Fibroblast of lung (primary cell): ENCODE data around the gene TNRC6C.

ENCODE experiments used
- EZH2 ChIP-seq: IDR thresholded peaks from 2 replicates; pipeline ENCODE4 v1.5.1; 2012; ENCODE audit warnings: low read length, control low read depth, mild to moderate bottlenecking; ENCODE audit errors: missing control alignments
- TF ChIP-seq, protein P1 (sequence below), 2 donors: IDR thresholded peaks in 1 of 2; conservative IDR thresholded peaks in 1 of 2; 1 replicate in 1 of 2; 2 replicates in 1 of 2; pipeline ENCODE4 v1.5.1; 2011 to 2012; ENCODE audit warnings: low read length in 2 of 2, control low read depth in 1 of 2, inconsistent platforms in 1 of 2, low read depth in 1 of 2, mild to moderate bottlenecking in 1 of 2

GRCh38 chr17:78135858-78136500 lies 177.5 kb downstream of the TNRC6C start:
- TF ChIP-seq, protein P1, sequence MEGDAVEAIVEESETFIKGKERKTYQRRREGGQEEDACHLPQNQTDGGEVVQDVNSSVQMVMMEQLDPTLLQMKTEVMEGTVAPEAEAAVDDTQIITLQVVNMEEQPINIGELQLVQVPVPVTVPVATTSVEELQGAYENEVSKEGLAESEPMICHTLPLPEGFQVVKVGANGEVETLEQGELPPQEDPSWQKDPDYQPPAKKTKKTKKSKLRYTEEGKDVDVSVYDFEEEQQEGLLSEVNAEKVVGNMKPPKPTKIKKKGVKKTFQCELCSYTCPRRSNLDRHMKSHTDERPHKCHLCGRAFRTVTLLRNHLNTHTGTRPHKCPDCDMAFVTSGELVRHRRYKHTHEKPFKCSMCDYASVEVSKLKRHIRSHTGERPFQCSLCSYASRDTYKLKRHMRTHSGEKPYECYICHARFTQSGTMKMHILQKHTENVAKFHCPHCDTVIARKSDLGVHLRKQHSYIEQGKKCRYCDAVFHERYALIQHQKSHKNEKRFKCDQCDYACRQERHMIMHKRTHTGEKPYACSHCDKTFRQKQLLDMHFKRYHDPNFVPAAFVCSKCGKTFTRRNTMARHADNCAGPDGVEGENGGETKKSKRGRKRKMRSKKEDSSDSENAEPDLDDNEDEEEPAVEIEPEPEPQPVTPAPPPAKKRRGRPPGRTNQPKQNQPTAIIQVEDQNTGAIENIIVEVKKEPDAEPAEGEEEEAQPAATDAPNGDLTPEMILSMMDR (conservative IDR thresholded peaks at IDR 0.05 in 1 of 2, IDR thresholded peaks at IDR 0.05 in 1 of 2; ENCODE audit: low read depth in 1 of 2, low read length in 2 of 2) = no peak
- no peak for TF ChIP-seq EZH2
